HG03571 (cell line): ENCODE results near the gene FAM20C.
"Not testable (repeated sequence)": the region's sequence is repeated elsewhere in the genome, so short reads cannot be mapped to it uniquely, and the experiment has no call there.

ENCODE experiments used
- ATAC-seq: cut with Tn5 transposase; IDR thresholded peaks from one replicate; pipeline ENCODE4 v1.9.1; 2021; ENCODE audit not compliant: unreplicated experiment

Gene FAM20C

GRCh38 chr7:173209-173918 is 19.0 kb upstream of the FAM20C start:
- ATAC-seq = no peak

- no peak for ATAC-seq
Observed at GRCh38 chr7:174716-175115, 17.7 kb upstream of the FAM20C start.

GRCh38 chr7:175955-176354 is 16.4 kb upstream of the FAM20C start:
- ATAC-seq = no peak

- ATAC-seq = no peak
Observed at GRCh38 chr7:176381-176780, 16.0 kb upstream of the FAM20C start.

- no peak for ATAC-seq
Observed at GRCh38 chr7:176786-177459, 15.4 kb upstream of the FAM20C start.

GRCh38 chr7:178444-178843 is 13.9 kb upstream of the FAM20C start:
- no peak for ATAC-seq

GRCh38 chr7:179209-179681 is 13.1 kb upstream of the FAM20C start:
- no peak for ATAC-seq

GRCh38 chr7:179948-180694 is 12.2 kb upstream of the FAM20C start:
- ATAC-seq = no peak

GRCh38 chr7:181738-182137 is 10.6 kb upstream of the FAM20C start:
- no peak for ATAC-seq

GRCh38 chr7:182502-182901 is 9.9 kb upstream of the FAM20C start:
- not testable (repeated sequence) for ATAC-seq

GRCh38 chr7:183496-184292 is 8.7 kb upstream of the FAM20C start:
- ATAC-seq = no peak

GRCh38 chr7:184294-185264 is 7.8 kb upstream of the FAM20C start:
- ATAC-seq = no peak

GRCh38 chr7:186516-187113 is 5.8 kb upstream of the FAM20C start:
- ATAC-seq = no peak

- ATAC-seq = no peak
Observed at GRCh38 chr7:187227-187927, 5.0 kb upstream of the FAM20C start.

- no peak for ATAC-seq
Observed at GRCh38 chr7:188174-188573, 4.2 kb upstream of the FAM20C start.

GRCh38 chr7:188727-189500 is 3.5 kb upstream of the FAM20C start:
- ATAC-seq = no peak

- no peak for ATAC-seq
Observed at GRCh38 chr7:189719-190118, 2.7 kb upstream of the FAM20C start.

GRCh38 chr7:190196-190595 is 2.2 kb upstream of the FAM20C start:
- ATAC-seq = no peak
